Measurements from ENCODE around the gene PISD.

GRCh38 chr22:31604746-31605705 lies 57.0 kb downstream of the PISD start:
- no peak for TF ChIP-seq CTCF (conservative IDR thresholded peaks at IDR 0.05)
- no peak for TF ChIP-seq EZH2 (IDR thresholded peaks at IDR 0.05; ENCODE audit: low read depth)

Measured in PC-9 (cell line).